NB4 (cell line): ENCODE results near the gene GNB5.

Source experiments
- CTCF ChIP-seq: IDR thresholded peaks from one replicate; pipeline ENCODE4 v1.5.1; 2012; ENCODE audit warnings: low read depth, low read length
- MAX ChIP-seq: IDR thresholded peaks from 2 replicates; pipeline ENCODE4 v1.6.1; 2011; ENCODE audit warnings: low read depth, low read length
- MYC ChIP-seq: IDR thresholded peaks from 2 replicates; pipeline ENCODE4 v1.6.1; 2011; ENCODE audit warnings: low read depth, low read length
- POLR2A ChIP-seq: IDR thresholded peaks from 2 replicates; pipeline ENCODE4 v1.6.1; 2011; ENCODE audit warnings: mild to moderate bottlenecking; ENCODE audit not compliant: insufficient read length; ENCODE audit errors: extremely low read depth

- TF ChIP-seq CTCF (no peak), POLR2A (no peak), MYC (no peak), MAX (no peak)
These were observed 37.0 kb downstream of the GNB5 start for GRCh38 chr15:52153900-52154895.
